SK-N-SH (cell line): ENCODE results near the gene TAMALIN. TPM values are rescaled to one million over a fixed set of nuclear protein-coding genes. Genes with fewer than 3 reads are reported as not detected.

Source experiments
- CTCF ChIA-PET: fragments of 300-600, 350-600 bp; formaldehyde crosslinking; extraction: SDS; loops from one replicate; lab custom pipeline; 2021; lab: Yijun Ruan, JAX
- POLR2A ChIA-PET: fragments of 350-600 bp; sonication (Branson Sonifier 250); formaldehyde crosslinking; extraction: SDS; loops from one replicate; lab custom pipeline; 2020; ENCODE audit warnings: antibody characterized with exemption, inconsistent platforms; lab: Yijun Ruan, JAX
- DNase-seq: peaks from one replicate; pipeline ENCODE4 v3.0.0; 2012
- H2AFZ ChIP-seq: fragments of 200-600 bp; sonication (generic); 2 replicates; pipeline ENCODE4 v1.8.1; 2016; ENCODE audit warnings: antibody characterized with exemption, mild to moderate bottlenecking, low read depth
- H3F3A ChIP-seq: fragments of 200-600 bp; sonication (generic); replicated peaks from 2 replicates; pipeline ENCODE3; 2016; ENCODE audit warnings: antibody characterized with exemption, mild to moderate bottlenecking; ENCODE audit not compliant: insufficient read depth
- H3K27ac ChIP-seq, 2 experiments: fragments of 200-500 bp in 1 of 2; fragments of 200-600 bp in 1 of 2; sonication (Bioruptor generic) in 1 of 2; sonication (generic), shearing (Covaris generic) in 1 of 2; 2 replicates each; pipeline versions ENCODE4 v1.5.1 to v1.6.1; 2014 to 2016; ENCODE audit warnings: low read depth in 2 of 2, inconsistent platforms in 1 of 2, low read length in 1 of 2, mild to moderate bottlenecking in 1 of 2, mixed read lengths in 1 of 2
- H3K27me3 ChIP-seq: fragments of 200-600 bp; sonication (generic), shearing (Covaris generic); 2 replicates; pipeline ENCODE4 v1.6.1; 2016; ENCODE audit warnings: mixed run types; ENCODE audit not compliant: insufficient read depth
- H3K36me3 ChIP-seq, 2 experiments: fragments of 200-500 bp in 1 of 2; fragments of 200-600 bp in 1 of 2; sonication (Bioruptor generic) in 1 of 2; sonication (generic) in 1 of 2; replicated peaks in 1 of 2; 2 replicates each; pipeline versions ENCODE3 to v1.5.1; 2014 to 2016; ENCODE audit warnings: low read length in 1 of 2, mild to moderate bottlenecking in 1 of 2; ENCODE audit not compliant: insufficient read depth in 2 of 2, control insufficient read depth in 1 of 2
- H3K4me1 ChIP-seq, 2 experiments: fragments of 200-500 bp in 1 of 2; fragments of 200-600 bp in 1 of 2; sonication (Bioruptor generic) in 1 of 2; sonication (generic), shearing (Covaris generic) in 1 of 2; 2 replicates each; pipeline versions ENCODE4 v1.5.1 to v1.6.1; 2014 to 2016; ENCODE audit warnings: low read depth in 1 of 2, low read length in 1 of 2, mixed run types in 1 of 2; ENCODE audit not compliant: insufficient read depth in 2 of 2, control insufficient read depth in 1 of 2
- H3K4me2 ChIP-seq: fragments of 200-600 bp; sonication (generic), shearing (Covaris generic); 2 replicates; pipeline ENCODE4 v1.6.1; 2017; ENCODE audit warnings: mixed run types
- H3K4me3 ChIP-seq, 2 experiments: fragments of 200-500 bp in 1 of 2; fragments of 200-600 bp in 1 of 2; sonication (Bioruptor generic) in 1 of 2; sonication (generic), shearing (Covaris generic) in 1 of 2; 2 replicates each; pipeline versions ENCODE4 v1.5.1 to v1.8.1; 2014 to 2016; ENCODE audit warnings: low read depth in 2 of 2, inconsistent platforms in 1 of 2, low read length in 1 of 2, mild to moderate bottlenecking in 1 of 2, mixed read lengths in 1 of 2, moderate library complexity in 1 of 2
- H3K79me2 ChIP-seq: fragments of 200-600 bp; sonication (generic); 2 replicates; pipeline ENCODE4 v1.8.1; 2017; ENCODE audit warnings: mild to moderate bottlenecking; ENCODE audit not compliant: insufficient read depth
- H3K9ac ChIP-seq: fragments of 200-600 bp; sonication (generic); 2 replicates; pipeline ENCODE4 v1.6.1; 2017; ENCODE audit warnings: mixed run types
- H3K9me2 ChIP-seq: fragments of 200-600 bp; sonication (generic); 2 replicates; pipeline ENCODE4 v1.6.1; 2017; ENCODE audit warnings: mixed run types
- H3K9me3 ChIP-seq: fragments of 200-600 bp; sonication (generic); 2 replicates; pipeline ENCODE4 v1.6.1; 2017; ENCODE audit warnings: mixed run types, mild to moderate bottlenecking, moderate library complexity
- H4K20me1 ChIP-seq: fragments of 200-600 bp; sonication (generic); 2 replicates; pipeline ENCODE4 v1.6.1; 2017; ENCODE audit warnings: mild to moderate bottlenecking, mixed run types; ENCODE audit not compliant: insufficient read depth
- ELF1 ChIP-seq: IDR thresholded peaks from 2 replicates; pipeline ENCODE4 v1.4.0; 2012
- EP300 ChIP-seq, 2 experiments: IDR thresholded peaks; 2 replicates each; pipeline versions ENCODE4 v1.4.0 to v1.6.1; 2012; ENCODE audit warnings: borderline replicate concordance in 1 of 2, low read depth in 1 of 2, low read length in 1 of 2
- FOSL2 ChIP-seq: IDR thresholded peaks from 2 replicates; pipeline ENCODE4 v1.4.0; 2012; ENCODE audit warnings: low read depth, mild to moderate bottlenecking, moderate library complexity, borderline replicate concordance
- FOXJ3 ChIP-seq: sonication (generic); formaldehyde crosslinking; IDR thresholded peaks from 2 replicates; pipeline ENCODE4 v1.5.1; 2020; ENCODE audit warnings: mild to moderate bottlenecking, missing genetic modification reagents
- FOXM1 ChIP-seq: IDR thresholded peaks from 2 replicates; pipeline ENCODE4 v1.4.0; 2012; ENCODE audit warnings: low read depth, mild to moderate bottlenecking
- GABPA ChIP-seq: IDR thresholded peaks from 2 replicates; pipeline ENCODE4 v1.4.0; 2012; ENCODE audit warnings: low read depth, mild to moderate bottlenecking
- JUND ChIP-seq: IDR thresholded peaks from 2 replicates; pipeline ENCODE4 v1.4.0; 2012
- MEF2A ChIP-seq: IDR thresholded peaks from 2 replicates; pipeline ENCODE4 v1.4.0; 2012; ENCODE audit warnings: low read depth, borderline replicate concordance
- NRF1 ChIP-seq: IDR thresholded peaks from 2 replicates; pipeline ENCODE4 v1.6.1; 2012; ENCODE audit warnings: low read depth, mild to moderate bottlenecking, low read length
- RAD21 ChIP-seq: IDR thresholded peaks from 2 replicates; pipeline ENCODE4 v1.6.1; 2012; ENCODE audit warnings: mild to moderate bottlenecking, low read length
- RCOR1 ChIP-seq: fragments of 150-350 bp; IDR thresholded peaks from 2 replicates; pipeline ENCODE4 v1.6.1; 2017; ENCODE audit warnings: antibody characterized with exemption, low read length
- RXRA ChIP-seq: IDR thresholded peaks from 2 replicates; pipeline ENCODE4 v1.4.0; 2012; ENCODE audit warnings: low read depth, mild to moderate bottlenecking, borderline replicate concordance
- YY1 ChIP-seq: IDR thresholded peaks from 2 replicates; pipeline ENCODE4 v1.4.0; 2012; ENCODE audit warnings: low read depth, mild to moderate bottlenecking
- WGBS: methylation state at CpG from one replicate; pipeline ENCODE4 v1.1.6; 2017; ENCODE audit warnings: low lambda C conversion rate; 5-methylcytosine and 5-hydroxymethylcytosine counted together
- polyA plus RNA-seq, 3 experiments: library from polyadenylated mRNA; depleted of rRNA; stranded (reverse); fragments of >200 nt; gene quantifications; 2 replicates each; pipeline ENCODE4 v1.2.3, GENCODE V29; 2012
- TF ChIP-seq, protein P1 (sequence below): IDR thresholded peaks from 2 replicates; pipeline ENCODE4; 2012
- TF ChIP-seq, protein P2 (sequence below): fragments of 150-350 bp; IDR thresholded peaks from 2 replicates; pipeline ENCODE4 v1.6.1; 2016; ENCODE audit warnings: mild to moderate bottlenecking, low read depth, low read length
- TF ChIP-seq, protein P3 (sequence below): IDR thresholded peaks from 2 replicates; pipeline ENCODE4 v1.4.0; 2012; ENCODE audit warnings: low read depth, borderline replicate concordance
- TF ChIP-seq, protein P4 (sequence below): fragments of 200-600 bp; sonication (generic); IDR thresholded peaks from 2 replicates; pipeline ENCODE4 v1.6.1; 2017; ENCODE audit warnings: antibody characterized with exemption, mild to moderate bottlenecking, moderate library complexity

TAMALIN gene
- polyA plus RNA-seq, 1 of the 3 experiments (the other 2 are of a cell fraction) = 2.4 TPM

DNA sequence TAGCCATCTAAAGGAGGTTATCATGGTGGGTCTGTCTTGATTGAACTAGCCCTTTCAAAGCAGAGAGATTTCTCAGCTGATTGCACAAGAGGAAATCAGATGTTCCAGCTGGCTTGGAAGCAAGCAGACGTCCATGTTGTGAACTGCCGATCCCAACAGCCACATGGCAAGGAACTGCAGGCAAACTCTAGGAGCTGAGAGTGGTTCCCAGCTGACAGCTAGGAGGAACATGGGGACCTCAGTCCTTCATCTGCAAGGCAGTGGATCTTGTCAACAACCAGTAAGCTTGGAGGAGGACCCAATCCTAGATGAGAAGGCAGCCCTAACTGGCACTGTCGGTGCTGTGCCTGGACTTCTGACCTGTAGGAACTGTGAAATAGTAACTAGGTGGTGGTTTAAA lies 47.5 kb upstream of the TAMALIN start:
- Histone ChIP-seq H3K27me3 (no peaks in the 10 kb centered on the region), H3K9me2 (no peaks in the 10 kb centered on the region), H3K36me3 (peaks cover 0 to 7% of the 10 kb centered on the region in 2 experiments), H3K4me3 (no peak overlapping the region), H4K20me1 (peaks cover 5% of the 10 kb centered on the region; the same call in 1 of the 2 replicates), H3K9me3 (no peaks in the 10 kb centered on the region), H3K9ac (no peak overlapping the region), H3F3A (peaks cover 3% of the 10 kb centered on the region), H3K4me2 (no peak overlapping the region), H3K27ac (peak overlapping the region in 1 of 2 experiments; percentile 11; a peak in 1 of 4 replicates), H3K79me2 (peaks cover 37% of the 10 kb centered on the region), H2AFZ (no peak overlapping the region), H3K4me1 (peaks cover 0 to 15% of the 10 kb centered on the region in 2 experiments; a peak in 2 of 4 replicates)
- TF ChIP-seq ELF1 (no peak), FOXJ3 (no peak), MEF2A (no peak), JUND (no peak), GABPA (no peak), RXRA (no peak), YY1 (no peak), EP300 (IDR thresholded peaks at IDR 0.05; ENCODE audit: borderline replicate concordance in 1 of 2, low read depth in 1 of 2, low read length in 1 of 2) (no peak), FOXM1 (no peak), FOSL2 (no peak), RAD21 (no peak), NRF1 (no peak), RCOR1 (no peak)
- TF ChIP-seq, protein P1, sequence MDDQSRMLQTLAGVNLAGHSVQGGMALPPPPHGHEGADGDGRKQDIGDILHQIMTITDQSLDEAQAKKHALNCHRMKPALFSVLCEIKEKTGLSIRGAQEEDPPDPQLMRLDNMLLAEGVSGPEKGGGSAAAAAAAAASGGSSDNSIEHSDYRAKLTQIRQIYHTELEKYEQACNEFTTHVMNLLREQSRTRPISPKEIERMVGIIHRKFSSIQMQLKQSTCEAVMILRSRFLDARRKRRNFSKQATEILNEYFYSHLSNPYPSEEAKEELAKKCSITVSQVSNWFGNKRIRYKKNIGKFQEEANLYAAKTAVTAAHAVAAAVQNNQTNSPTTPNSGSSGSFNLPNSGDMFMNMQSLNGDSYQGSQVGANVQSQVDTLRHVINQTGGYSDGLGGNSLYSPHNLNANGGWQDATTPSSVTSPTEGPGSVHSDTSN = no peak
- TF ChIP-seq, protein P2, sequence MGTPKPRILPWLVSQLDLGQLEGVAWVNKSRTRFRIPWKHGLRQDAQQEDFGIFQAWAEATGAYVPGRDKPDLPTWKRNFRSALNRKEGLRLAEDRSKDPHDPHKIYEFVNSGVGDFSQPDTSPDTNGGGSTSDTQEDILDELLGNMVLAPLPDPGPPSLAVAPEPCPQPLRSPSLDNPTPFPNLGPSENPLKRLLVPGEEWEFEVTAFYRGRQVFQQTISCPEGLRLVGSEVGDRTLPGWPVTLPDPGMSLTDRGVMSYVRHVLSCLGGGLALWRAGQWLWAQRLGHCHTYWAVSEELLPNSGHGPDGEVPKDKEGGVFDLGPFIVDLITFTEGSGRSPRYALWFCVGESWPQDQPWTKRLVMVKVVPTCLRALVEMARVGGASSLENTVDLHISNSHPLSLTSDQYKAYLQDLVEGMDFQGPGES = no peak
- TF ChIP-seq, protein P3, sequence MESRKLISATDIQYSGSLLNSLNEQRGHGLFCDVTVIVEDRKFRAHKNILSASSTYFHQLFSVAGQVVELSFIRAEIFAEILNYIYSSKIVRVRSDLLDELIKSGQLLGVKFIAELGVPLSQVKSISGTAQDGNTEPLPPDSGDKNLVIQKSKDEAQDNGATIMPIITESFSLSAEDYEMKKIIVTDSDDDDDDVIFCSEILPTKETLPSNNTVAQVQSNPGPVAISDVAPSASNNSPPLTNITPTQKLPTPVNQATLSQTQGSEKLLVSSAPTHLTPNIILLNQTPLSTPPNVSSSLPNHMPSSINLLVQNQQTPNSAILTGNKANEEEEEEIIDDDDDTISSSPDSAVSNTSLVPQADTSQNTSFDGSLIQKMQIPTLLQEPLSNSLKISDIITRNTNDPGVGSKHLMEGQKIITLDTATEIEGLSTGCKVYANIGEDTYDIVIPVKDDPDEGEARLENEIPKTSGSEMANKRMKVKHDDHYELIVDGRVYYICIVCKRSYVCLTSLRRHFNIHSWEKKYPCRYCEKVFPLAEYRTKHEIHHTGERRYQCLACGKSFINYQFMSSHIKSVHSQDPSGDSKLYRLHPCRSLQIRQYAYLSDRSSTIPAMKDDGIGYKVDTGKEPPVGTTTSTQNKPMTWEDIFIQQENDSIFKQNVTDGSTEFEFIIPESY = no peak
- TF ChIP-seq, protein P4, sequence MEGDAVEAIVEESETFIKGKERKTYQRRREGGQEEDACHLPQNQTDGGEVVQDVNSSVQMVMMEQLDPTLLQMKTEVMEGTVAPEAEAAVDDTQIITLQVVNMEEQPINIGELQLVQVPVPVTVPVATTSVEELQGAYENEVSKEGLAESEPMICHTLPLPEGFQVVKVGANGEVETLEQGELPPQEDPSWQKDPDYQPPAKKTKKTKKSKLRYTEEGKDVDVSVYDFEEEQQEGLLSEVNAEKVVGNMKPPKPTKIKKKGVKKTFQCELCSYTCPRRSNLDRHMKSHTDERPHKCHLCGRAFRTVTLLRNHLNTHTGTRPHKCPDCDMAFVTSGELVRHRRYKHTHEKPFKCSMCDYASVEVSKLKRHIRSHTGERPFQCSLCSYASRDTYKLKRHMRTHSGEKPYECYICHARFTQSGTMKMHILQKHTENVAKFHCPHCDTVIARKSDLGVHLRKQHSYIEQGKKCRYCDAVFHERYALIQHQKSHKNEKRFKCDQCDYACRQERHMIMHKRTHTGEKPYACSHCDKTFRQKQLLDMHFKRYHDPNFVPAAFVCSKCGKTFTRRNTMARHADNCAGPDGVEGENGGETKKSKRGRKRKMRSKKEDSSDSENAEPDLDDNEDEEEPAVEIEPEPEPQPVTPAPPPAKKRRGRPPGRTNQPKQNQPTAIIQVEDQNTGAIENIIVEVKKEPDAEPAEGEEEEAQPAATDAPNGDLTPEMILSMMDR = no peak
- ChIA-PET CTCF (interaction anchor here (0.9 to 3.7 kb wide), 4 partner anchors 8 to 67 kb away, joined by 4 to 25 read pairs (median 4); no protein-coding TSS in a partner anchor), POLR2A (no interaction called here)
- DNase-seq = no peak
- WGBS = 95% methylated on average over 3 of the region's 3 CpGs
